Raji (cell line): ENCODE measurements around the gene STRIP1.

Experiments used
- POLR2A ChIP-seq: IDR thresholded peaks from 2 replicates; pipeline ENCODE4 v1.6.1; 2011; ENCODE audit warnings: low read depth, low read length, control low read depth; ENCODE audit not compliant: insufficient read depth

STRIP1 gene

DNA sequence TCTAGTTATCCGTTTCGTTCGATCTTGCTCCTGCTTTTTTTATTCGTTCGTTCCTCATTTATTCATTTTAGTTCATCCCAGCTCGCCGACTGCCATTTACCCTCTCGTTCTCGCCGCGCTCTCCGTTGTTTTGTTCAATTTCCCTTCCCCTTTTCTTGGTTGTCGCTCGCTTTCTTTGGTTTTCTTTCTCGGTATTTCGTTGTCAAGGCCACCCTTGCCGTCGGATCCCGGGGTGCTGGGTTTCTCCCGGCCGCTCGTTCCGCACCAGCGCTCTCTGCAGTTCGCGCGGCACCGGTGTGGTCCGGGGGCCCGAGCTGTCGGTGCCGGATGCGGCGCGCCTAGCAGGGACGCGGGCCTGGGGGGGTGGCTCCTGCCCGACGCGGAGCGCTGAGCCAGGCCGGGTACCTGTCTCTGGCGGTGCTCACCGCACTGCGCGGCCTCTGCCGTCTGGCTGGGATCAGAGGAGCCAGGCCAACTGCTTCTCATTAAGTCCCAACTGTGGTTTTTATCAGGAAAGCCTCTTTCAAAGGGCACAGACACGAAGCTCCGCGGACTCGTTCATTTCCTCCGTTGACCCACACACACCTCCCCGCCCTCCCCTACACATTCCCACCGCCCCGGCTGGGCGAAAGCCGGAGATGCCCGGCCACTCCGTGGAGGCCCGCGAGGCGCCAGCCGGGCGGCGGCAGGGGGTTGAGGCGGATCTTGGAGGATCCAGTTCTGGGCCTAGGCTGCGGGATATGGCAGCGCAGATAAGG lies 34.4 kb downstream of the STRIP1 start:
- TF ChIP-seq POLR2A, result no peak

- no peak for TF ChIP-seq POLR2A
Observed at GRCh38 chr1:110069404-110070281, 35.2 kb downstream of the STRIP1 start.

GRCh38 chr1:110070282-110070669 lies 35.9 kb downstream of the STRIP1 start:
- TF ChIP-seq POLR2A, result no peak

DNA sequence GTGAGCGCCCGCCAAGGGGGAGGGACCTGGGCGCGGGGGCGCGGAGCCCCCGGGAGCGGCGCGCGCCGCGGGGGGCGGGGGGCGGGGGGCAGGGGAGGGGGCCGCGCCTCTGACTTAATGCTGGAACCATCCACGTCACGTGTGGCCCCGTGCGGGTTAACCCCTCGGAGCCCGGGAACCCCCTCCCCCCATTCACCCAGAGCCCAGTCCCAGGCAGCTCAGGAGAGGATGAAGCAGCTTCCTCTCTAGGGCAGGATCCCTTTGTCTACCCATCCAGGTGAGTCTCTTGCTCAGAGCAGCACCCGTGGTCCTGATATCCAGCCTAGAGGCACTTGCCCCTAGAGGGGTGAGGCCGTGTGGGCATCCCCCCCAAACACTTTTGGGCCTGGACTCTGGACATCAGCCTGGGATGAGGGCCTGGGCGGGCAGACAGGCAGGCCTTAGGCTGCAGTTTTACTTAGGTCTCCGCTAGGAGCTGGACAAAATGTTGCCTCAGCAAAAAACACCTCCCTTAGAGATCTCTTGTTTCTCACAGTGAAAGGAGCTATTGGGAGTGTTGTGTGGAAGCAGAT lies 36.3 kb downstream of the STRIP1 start, which contains the start of gene ALX3:
ALX3 (minus strand) TSS at position 2 of the 572 bp plus-strand sequence. CDS start 60 bp downstream, outside the sequence.
- TF ChIP-seq POLR2A, result no peak

GRCh38 chr1:110074166-110074565 lies 39.7 kb downstream of the STRIP1 start:
- no peak for TF ChIP-seq POLR2A

DNA sequence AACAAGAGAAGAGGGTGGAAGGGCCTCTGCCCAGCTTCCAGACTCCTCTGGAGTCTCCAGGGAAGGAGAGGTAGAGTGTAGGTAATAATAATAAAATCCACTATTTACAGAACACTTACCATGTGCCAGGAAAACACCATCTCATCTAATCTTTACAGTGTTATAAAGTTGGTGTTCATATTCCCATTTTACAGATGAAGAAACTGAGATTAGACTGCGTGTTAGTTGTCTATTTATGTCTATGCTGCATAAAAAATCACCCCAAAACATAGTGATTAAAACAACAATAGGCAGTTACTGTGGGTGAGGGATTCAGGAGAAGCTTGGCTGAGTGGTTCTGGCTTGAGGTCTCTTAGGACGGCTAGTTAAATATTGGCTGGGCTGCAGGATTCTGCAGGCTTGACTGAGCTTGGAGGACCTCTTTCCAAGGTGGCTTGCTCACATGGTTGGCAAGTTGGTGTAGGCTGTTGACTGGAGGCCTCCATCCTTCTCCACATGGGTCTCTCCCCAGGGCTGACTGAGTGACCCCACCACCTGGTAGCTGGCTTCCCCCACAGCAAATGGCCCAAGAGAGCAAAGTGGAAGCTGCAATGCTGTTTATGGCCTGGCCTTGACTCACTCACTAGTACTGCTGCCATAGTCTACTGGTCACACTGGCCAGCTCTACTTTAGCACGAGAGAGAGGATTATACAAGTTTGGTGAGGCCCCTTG lies 42.5 kb downstream of the STRIP1 start:
- no peak for TF ChIP-seq POLR2A

GRCh38 chr1:110081061-110081460 lies 46.6 kb downstream of the STRIP1 start:
- TF ChIP-seq POLR2A, result no peak

- no peak for TF ChIP-seq POLR2A
Observed at GRCh38 chr1:110082477-110082876, 48.1 kb downstream of the STRIP1 start.

GRCh38 chr1:110083061-110083865 lies 48.8 kb downstream of the STRIP1 start:
- no peak for TF ChIP-seq POLR2A

- TF ChIP-seq POLR2A, result no peak
Observed at GRCh38 chr1:110083866-110084226, 49.4 kb downstream of the STRIP1 start.

DNA sequence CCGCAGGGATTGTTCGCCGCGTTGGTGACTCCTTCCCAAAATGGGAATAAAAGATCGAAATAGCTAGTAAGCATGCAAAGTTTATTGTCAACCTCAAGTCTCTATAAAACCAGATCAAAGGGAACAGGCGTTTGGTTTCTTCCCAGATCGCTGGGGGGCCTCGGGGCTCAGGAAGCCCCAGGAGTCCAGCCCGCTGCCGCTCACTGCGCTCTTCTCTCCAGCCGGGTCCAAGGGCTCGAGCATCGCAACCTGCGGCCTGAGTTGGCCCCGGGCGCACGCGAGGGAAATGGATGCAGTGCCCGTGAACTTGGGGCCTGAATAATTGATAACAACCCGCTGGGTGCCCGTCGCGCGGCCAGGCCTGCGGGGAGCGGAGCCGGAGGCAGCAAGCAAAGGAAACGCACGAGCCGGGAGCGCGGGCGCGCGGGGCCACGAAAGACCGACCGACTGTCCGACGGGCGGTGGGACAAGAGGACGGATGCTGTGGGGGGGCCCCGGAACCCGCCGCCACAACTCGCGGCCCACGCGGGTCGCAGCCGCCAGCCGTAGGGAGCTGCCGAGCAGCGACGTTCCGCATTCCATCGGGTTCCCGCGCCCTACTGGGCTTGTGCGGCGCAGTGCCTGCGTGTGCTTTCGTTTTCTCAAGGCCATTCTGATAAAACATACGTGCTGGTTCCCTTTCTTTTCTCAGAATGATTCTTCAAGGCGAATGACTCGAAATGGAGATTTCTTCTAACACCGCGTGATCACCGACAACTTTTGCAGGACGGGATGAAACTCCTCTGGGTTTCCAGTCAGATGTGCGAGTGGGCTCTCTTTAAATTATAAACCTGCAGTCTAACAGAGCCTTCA lies 50.0 kb downstream of the STRIP1 start:
- TF ChIP-seq POLR2A, result no peak

- no peak for TF ChIP-seq POLR2A
Observed at GRCh38 chr1:110085671-110086070, 51.2 kb downstream of the STRIP1 start.

- TF ChIP-seq POLR2A, result no peak
Observed at GRCh38 chr1:110086961-110087360, 52.5 kb downstream of the STRIP1 start.
